OCI-M2 (cell line): Measurements from ENCODE around the gene KCNN3.

Source experiments
- DNase-seq: peaks from one replicate; lab custom pipeline; 2025; ENCODE audit not compliant: unreplicated experiment; lab: John Stamatoyannopoulos, UW

The KCNN3 gene

GRCh38 chr1:154796303-154796892 lies 73.7 kb downstream of the KCNN3 start:
- DNase-seq = no peak

GRCh38 chr1:154794608-154795007 lies 75.5 kb downstream of the KCNN3 start:
- DNase-seq = no peak

DNA sequence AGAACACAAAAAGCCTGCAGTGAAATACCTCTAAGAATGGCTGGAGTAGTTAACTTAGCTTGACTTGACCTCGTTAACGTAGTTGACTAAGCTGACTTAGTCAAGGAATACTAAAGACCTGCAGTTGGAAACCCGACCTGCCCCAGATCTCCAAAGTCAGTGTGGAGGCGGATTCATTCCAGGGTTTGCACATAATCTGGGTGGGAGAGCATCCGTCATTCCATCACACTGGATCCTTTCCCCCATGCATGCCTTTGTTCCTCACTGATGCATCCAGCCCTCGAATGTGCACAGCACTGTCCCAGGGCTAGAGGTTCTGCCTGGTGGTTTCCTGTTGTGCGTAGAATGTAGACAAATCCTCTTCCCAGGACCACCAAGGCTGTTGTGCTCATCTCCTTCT lies 76.4 kb downstream of the KCNN3 start:
- DNase-seq = no peak

- DNase-seq = no peak
These were observed 77.2 kb downstream of the KCNN3 start for GRCh38 chr1:154792899-154793298.

DNA sequence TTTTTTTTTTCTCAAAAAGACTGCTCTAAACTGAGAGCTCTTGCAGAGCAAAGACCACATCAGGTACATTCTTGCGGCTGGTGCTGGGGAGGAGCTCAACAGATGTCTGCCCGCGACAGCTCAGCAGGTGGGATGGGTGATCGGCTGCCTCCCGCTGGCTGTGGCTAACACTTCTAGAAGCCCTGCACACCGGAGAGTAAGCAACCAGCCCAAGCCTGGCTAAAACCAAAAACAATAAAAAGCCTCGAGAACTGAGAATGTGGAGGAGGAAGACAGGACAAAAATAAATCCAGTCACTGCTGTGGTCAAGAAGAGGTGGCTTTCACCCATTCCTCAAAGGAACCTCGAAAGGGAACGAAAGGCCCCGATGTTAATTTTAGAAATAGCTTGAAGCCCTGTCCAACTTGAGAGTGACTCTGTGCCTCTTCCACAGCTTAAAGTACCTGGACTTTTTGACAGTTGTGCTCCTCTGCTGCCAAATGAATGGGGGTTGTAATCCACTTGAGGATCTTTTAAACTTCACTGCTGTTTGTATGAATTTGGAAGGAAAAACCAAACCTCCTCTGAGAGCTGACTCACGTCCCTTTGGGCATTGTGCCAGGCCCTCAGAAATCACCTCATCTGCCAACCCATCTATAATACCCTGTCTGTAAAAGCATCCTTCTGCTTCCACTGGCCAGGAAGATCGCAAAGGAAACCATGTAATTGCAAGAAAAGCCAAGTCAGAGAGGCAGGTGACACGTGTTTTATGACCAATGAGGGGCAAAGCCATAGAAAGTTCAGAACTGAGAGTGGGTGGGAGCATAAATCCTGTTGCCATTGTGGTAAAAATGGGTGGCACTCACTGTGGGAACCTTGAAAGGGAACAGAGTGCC lies 78.6 kb downstream of the KCNN3 start:
- DNase-seq = no peak

DNA sequence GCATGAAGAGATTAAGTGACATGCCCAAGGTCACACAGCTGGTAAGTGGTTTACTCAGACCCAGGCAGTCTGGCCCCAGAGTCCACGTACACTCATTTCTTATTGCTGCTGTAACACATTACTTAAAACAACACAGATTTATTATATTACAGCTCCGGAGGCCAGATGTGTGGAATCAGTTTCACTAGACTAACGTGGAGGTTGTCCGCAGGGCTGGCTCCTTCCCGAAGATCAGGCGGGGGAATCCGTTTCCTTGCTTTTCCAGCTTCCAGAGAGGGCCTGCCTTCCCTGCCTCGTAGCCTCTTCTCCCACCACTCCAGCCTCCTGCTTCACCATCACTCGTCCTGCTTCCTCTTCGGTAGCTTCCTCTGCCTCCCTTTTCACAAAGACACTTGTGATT lies 81.2 kb downstream of the KCNN3 start:
- no peak for DNase-seq

DNA sequence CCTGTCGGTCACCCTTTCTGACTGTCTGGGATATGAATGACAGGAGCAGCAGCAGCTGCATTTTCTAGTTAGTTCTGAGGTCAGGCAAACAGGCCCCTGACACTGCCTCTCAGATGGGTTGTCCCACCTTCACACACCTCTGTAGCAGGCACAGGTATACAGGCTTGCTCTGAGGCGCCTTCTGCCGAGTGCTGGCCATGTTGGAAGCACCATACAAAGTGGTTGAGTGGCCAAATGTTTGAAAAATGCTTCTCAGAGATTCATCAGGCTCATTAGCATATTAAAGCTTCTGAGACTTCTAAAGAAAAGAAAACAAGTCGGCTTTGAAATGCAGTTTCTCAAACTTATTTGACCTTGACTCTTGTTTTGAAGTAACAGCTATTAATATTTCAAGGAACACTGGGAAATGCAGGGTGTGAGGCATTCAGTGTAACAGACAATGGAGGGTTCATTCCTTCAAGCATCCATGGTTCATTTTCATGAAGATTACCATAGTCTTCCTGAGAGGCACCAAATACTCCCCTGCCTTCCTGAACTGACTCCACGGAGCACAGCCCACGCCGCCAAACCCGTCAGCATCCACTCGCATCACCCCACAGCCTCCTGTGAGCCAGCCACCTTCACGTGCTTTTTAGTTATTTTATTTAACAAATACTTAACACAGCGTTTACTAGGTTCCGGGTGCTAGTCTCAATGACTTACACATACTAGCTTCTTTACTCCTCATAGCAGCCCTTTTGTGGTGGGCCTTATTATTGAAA lies 81.8 kb downstream of the KCNN3 start:
- DNase-seq = no peak

DNA sequence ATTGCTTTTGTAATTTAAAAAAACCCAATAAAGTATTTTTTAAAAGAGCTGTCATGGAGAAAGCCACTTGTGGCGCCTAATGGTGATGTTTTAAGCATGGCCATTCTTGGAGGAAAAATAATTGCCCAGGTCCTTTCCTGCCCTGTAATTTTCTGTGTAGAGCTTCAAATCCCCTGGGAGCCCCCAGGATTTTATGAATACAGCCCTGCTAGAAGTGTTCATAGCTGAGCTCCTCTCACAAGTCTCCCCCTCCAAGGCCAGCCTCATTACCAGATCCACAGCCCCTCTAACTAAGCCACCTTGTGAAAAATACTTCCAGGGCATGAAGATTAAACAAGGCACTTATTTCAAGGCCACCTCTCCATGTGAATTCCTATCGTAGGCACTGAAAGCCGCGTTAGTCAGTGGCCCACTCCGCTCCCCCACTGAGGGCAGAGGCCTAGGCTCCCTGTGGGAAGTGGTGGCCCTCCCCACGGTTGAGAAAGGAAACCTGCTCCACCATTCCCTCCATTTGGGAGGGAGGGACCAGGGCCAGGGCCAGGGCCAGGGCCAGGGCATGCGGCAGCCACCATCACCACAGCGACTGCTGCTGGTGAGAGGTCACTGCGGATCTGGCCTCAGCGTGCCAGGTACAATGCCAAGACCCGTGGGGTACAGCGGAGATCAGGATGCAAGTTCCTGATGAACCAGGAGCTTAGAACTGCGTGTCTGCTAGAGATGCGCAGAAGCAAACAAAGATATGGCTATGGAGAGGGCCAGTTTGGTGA lies 83.1 kb downstream of the KCNN3 start:
- no peak for DNase-seq

DNA sequence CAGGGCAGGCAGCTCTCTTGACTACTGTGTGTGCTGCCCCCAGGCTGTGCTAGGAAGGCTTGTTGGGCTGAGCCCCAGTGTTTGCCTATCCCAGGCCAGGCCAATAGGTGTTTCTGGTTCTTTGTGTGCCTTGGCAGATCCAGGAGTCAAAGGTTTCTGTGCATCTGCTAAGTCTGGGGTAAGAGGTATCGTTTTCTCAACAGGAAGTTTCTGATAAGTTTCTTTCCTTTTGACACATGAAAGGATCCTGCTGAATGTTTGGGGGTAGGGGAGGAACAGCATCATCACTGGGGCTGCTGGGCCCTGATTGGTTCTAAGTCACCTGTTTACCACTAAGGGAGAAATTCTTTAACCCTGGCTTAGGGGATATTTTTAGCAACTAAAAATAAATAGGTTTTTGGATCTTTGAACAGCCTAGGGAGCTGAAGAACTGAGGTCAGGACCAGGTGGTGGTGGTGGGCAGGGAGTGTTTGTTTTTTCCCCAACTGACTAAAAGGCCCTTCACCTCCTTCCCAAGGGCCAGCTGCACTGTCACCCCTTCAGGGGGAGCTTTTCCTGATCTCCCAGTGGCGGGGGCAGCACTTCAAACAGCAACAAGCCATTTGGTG lies 85.1 kb downstream of the KCNN3 start:
- no peak for DNase-seq

DNA sequence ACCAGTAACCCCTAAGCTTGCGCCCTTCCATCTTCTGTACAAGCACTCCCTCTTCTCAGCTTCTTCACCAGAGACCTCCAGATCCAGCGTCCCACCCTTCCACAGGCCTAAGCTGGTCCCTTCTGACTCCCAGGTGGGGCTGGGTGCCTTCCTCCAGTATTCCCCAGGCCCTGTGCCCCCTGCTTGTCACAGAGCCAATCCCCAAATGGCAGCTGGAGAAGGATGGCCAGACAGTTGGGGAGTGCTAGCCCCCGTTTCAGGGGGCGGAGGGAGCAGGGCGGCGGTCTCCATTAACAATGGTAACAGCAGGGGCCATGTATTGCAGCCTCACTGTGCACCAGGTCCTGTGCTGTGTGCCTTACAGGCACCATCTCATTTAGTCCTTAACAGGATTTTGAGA lies 85.7 kb downstream of the KCNN3 start:
- DNase-seq = no peak

DNA sequence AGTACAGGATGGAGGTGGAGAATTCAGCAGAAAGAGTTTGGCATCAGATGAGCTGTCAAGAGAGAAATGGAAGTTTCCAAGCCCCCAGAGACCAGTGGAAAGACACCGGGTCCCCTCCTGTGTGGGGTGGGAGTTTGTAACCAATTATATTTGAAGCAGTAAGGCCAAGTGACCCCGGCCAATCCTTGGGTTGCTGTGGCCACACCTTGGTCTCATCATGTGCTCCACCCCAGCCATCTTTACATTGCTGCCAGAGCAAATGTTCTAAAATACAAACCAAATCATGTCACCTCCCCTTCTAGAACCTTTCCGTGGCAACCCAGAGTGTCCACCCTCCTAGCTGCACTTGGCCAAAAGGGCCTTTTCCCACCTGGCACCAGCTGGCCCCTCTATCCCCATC lies 86.1 kb downstream of the KCNN3 start:
- no peak for DNase-seq

GRCh38 chr1:154780541-154780940 lies 89.5 kb downstream of the KCNN3 start:
- DNase-seq = no peak

GRCh38 chr1:154779551-154780189 lies 90.4 kb downstream of the KCNN3 start:
- DNase-seq = no peak

DNA sequence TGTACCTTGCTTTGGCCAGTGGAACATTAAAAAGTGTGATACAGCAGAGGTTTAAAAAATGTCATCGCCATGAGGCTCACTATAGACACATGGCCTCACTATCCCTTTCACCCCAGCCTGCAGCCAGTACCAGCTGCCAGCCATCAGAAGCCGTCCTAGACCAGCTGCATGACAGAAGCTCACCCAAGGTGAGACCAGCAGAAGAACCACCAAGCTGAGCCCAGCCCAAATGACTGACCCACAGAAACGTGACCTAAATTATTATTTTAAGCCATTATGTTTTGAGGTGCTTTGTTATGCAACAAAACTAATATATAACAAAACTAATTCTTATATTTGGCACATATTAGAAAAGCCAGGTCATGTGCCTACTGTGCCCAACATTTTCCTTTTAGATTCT lies 91.1 kb downstream of the KCNN3 start:
- no peak for DNase-seq

DNA sequence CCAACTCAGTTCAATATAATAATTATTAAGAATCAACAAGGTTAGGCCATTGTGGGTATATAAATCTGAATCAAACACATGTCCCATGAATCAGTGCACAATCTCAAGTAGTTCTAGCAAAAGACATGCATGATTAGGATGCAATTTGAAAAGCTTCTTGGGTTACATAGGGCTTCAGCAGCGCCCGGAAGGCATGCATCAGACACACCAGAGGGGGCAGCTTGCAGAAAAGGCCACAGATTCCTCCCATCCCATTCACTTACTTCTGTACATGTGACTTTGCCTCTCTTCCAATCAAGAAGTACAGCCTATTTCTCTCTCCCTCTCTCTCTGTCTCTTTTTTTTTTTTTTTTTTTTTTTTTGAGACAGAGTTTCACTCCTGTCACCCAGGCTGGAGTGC lies 91.8 kb downstream of the KCNN3 start:
- DNase-seq = no peak

- DNase-seq = no peak
These were observed 92.3 kb downstream of the KCNN3 start for GRCh38 chr1:154777781-154778180.

DNA sequence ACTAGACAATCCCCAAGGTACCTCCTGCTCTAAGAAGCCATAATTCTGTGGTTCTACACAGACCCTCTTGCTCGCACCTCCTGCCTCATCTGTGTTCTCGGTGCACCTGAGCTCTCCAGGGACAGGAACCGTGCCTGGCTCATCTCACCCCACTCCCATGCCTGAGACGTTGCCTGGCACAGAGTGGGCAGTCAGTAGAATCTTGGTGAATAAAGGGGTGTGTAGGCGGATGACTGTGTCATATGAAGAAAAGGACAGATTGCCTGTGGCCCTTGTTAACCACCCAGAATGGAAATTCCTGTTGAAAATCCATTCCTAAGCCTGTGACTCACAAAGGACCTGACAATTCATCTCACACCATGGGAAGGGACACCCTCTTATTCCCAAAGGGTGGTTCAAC lies 92.9 kb downstream of the KCNN3 start:
- DNase-seq = no peak

- DNase-seq = no peak
These were observed 94.2 kb downstream of the KCNN3 start for GRCh38 chr1:154775621-154776605.

DNA sequence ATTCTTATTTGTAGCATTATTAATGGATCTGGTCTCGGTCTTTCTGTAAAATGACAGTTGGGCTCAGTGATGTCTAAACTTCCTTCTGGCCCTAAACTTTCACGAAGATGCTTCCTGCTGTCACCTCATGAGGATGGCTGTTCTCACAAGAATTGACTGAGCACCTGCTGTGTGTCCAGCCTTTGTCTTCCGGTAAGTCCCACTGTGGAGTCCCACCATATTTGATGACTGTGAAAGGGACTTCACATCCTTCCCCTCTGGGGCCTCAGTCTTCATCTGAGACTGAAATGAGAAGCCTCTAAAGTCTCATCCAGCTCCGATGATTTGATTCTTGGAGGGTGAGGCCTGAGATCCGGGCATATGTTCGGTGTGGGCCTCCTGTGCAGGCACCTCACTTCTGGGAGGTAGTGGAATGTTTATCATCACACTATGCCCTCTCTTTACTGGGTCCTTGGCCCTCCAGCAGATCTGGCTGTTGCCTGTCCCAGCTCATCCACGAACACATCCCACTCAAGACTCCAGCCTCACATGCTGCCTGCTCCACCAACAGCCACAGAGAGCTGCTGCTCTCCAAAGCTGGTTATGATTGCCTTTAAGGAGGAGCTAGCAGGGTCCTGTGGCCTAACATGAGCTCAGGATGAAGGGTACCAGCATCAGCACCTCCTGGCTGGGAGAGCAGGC lies 95.8 kb downstream of the KCNN3 start:
- DNase-seq = no peak
